Measurements from ENCODE around the gene SLC9A7.

Gene SLC9A7

DNA sequence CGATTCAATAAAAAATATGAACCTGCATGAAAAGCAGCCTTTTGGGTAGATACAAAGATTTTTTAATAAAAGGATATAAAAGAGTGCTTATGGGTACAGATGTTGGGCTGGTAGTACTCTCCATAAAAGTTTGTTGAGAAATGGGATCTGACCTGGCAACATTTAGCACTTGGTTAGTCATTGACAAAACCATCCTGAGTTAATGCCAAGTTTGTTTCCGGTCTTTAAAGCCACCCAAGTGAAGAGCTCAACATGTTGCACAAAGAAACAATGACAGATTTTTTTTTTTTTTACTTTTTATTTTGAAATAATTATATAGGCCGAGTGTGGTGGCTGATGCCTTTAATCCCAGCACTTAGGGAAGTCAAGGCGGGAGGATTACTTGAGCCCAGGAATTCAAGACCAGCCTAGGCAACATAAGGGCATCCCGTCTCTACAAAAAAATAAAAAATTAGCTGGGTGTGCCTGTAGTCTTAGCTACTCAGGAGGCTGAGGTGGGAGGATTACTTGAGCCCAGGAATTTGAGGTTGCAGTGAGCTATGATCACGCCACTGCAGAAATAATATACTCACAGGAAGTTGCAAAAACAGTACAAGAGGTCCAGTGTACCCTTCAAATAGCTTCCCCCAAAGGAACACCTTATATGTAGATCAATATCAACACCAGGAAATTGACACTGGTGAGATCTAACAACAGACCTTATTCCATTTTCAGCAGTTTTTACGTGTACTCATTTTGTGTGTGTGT, 168.8 kb downstream of the SLC9A7 start:
- no peak overlapping the region for H3K4me3 ChIP-seq (ENCODE audit: low read depth, low read length)
- DNase-seq (ENCODE audit: low read depth) = no peak
- TF ChIP-seq, protein P1, sequence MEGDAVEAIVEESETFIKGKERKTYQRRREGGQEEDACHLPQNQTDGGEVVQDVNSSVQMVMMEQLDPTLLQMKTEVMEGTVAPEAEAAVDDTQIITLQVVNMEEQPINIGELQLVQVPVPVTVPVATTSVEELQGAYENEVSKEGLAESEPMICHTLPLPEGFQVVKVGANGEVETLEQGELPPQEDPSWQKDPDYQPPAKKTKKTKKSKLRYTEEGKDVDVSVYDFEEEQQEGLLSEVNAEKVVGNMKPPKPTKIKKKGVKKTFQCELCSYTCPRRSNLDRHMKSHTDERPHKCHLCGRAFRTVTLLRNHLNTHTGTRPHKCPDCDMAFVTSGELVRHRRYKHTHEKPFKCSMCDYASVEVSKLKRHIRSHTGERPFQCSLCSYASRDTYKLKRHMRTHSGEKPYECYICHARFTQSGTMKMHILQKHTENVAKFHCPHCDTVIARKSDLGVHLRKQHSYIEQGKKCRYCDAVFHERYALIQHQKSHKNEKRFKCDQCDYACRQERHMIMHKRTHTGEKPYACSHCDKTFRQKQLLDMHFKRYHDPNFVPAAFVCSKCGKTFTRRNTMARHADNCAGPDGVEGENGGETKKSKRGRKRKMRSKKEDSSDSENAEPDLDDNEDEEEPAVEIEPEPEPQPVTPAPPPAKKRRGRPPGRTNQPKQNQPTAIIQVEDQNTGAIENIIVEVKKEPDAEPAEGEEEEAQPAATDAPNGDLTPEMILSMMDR (IDR thresholded peaks at IDR 0.05; ENCODE audit: low read depth, low read length) = no peak
- TF ChIP-seq MAX (IDR thresholded peaks at IDR 0.05; ENCODE audit: low read depth, low read length) = no peak
- TF ChIP-seq POLR2A (IDR thresholded peaks at IDR 0.05; ENCODE audit: extremely low read depth, insufficient read length) = no peak

DNA sequence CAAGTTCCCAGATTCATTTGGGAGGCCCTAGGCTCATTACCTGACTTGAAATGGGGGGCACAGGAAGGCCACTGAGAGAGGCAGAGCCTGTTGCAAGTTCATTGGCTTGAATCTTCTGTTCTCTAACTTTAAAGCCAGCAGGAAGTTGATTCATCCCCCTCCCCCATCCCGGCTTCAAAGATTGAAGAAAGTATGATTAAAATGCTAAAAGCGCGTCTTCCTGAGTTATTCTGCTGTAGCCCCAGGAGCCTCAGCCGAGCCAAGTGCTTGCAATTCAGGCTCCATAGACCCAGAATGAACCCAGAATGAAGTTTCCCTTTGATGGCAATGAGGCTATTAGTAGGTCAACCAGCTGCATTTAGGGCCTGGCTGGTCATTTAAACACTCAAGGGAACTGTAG, 170.7 kb downstream of the SLC9A7 start:
- H3K4me3 ChIP-seq (ENCODE audit: low read depth, low read length) = no peak overlapping the region
- TF ChIP-seq POLR2A (IDR thresholded peaks at IDR 0.05; ENCODE audit: extremely low read depth, insufficient read length) (no peak), MAX (IDR thresholded peaks at IDR 0.05; ENCODE audit: low read depth, low read length) (no peak), MYC (IDR thresholded peaks at IDR 0.05; ENCODE audit: low read depth, low read length) (no peak)
- TF ChIP-seq, protein P1 (IDR thresholded peaks at IDR 0.05; ENCODE audit: low read depth, low read length) = no peak
- DNase-seq (ENCODE audit: low read depth) = peak; percentile 48

DNA sequence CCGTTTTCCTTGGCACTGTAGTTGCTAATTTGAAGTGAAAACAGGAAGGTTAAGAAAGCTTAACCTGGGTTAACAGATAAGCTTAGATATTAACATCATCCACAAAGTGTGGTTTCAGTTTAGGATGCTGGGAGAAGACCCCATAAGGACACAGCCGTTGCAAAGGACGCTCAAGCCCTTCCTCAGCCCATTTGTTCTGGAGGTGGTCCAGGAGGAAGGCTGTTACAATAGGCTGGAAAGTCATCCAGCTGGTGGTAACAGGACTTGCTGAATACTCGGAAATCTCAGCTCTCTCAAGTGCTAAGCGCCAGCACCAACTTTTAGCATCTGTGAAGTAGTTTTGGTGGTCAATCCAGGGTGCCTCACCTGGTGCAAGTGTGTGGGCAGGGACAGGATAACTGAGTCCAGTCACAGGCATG, 171.2 kb downstream of the SLC9A7 start:
- H3K4me3 ChIP-seq (ENCODE audit: low read depth, low read length) = no peak overlapping the region
- DNase-seq (ENCODE audit: low read depth) = no peak

DNA sequence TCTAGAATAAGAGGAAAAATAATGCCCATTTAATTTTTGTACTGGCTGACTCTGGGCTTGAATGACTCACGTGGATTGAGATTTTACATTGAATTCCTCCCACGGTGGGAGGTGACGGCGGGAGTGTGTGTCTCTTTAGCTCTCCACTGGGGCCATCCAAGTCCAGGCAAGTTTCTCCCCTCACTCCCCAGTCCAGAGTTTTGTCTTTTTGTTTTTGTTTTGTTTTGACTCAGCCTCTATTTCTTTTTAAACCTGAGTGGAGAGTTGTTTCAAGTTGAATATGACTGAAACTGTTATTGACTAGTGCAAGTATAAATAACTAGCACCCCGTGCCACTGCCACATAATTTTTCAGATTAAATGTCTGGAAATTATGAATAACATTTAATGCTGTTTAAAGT, 171.8 kb downstream of the SLC9A7 start:
- DNase-seq (ENCODE audit: low read depth) = peak; percentile 19
- H3K4me3 ChIP-seq (ENCODE audit: low read depth, low read length) = no peak overlapping the region
- TF ChIP-seq POLR2A (IDR thresholded peaks at IDR 0.05; ENCODE audit: extremely low read depth, insufficient read length) = no peak

More for the DNA sequence above, 171.2 kb downstream of the SLC9A7 start:
- TF ChIP-seq, protein P1 (IDR thresholded peaks at IDR 0.05; ENCODE audit: low read depth, low read length) = no peak
- TF ChIP-seq POLR2A (IDR thresholded peaks at IDR 0.05; ENCODE audit: extremely low read depth, insufficient read length) = no peak
- TF ChIP-seq MYC (IDR thresholded peaks at IDR 0.05; ENCODE audit: low read depth, low read length) = no peak
- no peak for TF ChIP-seq MAX (IDR thresholded peaks at IDR 0.05; ENCODE audit: low read depth, low read length)

- no peak for DNase-seq (ENCODE audit: low read depth)
- TF ChIP-seq MYC (IDR thresholded peaks at IDR 0.05; ENCODE audit: low read depth, low read length) = no peak
- TF ChIP-seq MAX (IDR thresholded peaks at IDR 0.05; ENCODE audit: low read depth, low read length) = no peak
- TF ChIP-seq, protein P1 (IDR thresholded peaks at IDR 0.05; ENCODE audit: low read depth, low read length) = no peak
- no peak for TF ChIP-seq POLR2A (IDR thresholded peaks at IDR 0.05; ENCODE audit: extremely low read depth, insufficient read length)
- no peak overlapping the region for H3K4me3 ChIP-seq (ENCODE audit: low read depth, low read length)
Observed at GRCh38 chrX:46584736-46585135, 174.2 kb downstream of the SLC9A7 start.

DNA sequence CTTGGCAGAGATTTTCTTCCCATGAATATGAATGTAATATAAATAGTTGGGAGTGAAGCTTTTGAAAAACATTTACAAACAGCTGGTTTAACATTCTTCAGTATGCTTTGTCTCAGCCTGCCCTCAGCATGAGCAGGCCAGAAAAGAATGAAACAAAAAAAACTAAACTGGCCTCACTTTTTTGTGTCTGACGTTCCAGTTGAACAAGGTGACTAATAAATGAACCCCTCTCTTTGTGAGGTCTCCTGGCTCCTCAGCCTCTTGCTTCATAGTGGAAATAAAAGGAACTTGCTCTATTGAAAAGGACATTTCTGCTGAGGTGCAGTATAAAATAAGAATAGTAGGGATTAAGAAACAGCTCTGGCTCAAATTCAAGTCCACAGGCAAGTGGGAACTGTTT, 176.0 kb downstream of the SLC9A7 start:
- TF ChIP-seq MAX (IDR thresholded peaks at IDR 0.05; ENCODE audit: low read depth, low read length) (no peak), POLR2A (IDR thresholded peaks at IDR 0.05; ENCODE audit: extremely low read depth, insufficient read length) (no peak), MYC (IDR thresholded peaks at IDR 0.05; ENCODE audit: low read depth, low read length) (no peak)
- TF ChIP-seq, protein P1 (IDR thresholded peaks at IDR 0.05; ENCODE audit: low read depth, low read length) = no peak
- no peak overlapping the region for H3K4me3 ChIP-seq (ENCODE audit: low read depth, low read length)
- no peak for DNase-seq (ENCODE audit: low read depth)

All from NB4 (cell line).